ENCODE results near the gene ISG20L2.

Gene ISG20L2

GRCh38 chr1:156684227-156684782 is 44.3 kb downstream of the ISG20L2 start:
- DNase-seq: no peak

DNA sequence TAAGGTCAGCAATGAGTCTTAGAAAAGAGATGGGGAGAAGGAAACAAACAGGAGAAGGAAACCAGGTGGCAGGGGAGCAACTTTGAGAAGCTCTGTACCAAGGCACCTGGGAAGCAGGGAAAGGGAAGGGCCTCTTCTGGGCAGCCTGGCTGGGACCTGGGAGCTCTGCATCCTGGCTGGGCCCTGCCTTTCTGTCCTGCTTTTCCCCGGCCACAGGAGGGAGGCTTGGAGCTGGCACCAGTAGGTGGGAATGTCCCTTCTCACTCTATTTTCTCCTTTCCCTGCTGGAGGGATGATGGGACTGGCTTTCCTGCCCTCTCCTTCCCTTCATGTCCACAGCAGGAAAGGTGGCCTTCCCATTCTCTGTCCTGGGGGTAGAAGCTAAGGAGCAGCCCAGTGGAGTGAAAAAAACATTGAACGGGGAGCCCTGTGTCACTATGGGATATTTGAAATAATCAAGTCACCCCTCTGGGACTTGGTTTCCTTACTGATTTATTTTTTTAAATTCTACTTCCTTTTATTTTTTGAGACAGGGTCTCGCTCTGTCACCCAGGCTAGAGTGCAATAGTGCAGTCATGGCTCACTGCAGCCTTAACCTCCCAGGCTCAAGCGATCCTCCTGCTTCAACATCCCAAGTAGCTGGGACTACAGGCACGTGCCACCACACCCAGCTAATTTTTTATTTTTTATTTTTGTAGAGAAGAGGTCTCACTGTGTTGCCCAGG is 46.2 kb downstream of the ISG20L2 start:
- DNase-seq: no peak

- DNase-seq: no peak
Observed at GRCh38 chr1:156681196-156681960, 47.2 kb downstream of the ISG20L2 start.

- no peak for DNase-seq
Observed at GRCh38 chr1:156680056-156680455, 48.5 kb downstream of the ISG20L2 start.

DNA sequence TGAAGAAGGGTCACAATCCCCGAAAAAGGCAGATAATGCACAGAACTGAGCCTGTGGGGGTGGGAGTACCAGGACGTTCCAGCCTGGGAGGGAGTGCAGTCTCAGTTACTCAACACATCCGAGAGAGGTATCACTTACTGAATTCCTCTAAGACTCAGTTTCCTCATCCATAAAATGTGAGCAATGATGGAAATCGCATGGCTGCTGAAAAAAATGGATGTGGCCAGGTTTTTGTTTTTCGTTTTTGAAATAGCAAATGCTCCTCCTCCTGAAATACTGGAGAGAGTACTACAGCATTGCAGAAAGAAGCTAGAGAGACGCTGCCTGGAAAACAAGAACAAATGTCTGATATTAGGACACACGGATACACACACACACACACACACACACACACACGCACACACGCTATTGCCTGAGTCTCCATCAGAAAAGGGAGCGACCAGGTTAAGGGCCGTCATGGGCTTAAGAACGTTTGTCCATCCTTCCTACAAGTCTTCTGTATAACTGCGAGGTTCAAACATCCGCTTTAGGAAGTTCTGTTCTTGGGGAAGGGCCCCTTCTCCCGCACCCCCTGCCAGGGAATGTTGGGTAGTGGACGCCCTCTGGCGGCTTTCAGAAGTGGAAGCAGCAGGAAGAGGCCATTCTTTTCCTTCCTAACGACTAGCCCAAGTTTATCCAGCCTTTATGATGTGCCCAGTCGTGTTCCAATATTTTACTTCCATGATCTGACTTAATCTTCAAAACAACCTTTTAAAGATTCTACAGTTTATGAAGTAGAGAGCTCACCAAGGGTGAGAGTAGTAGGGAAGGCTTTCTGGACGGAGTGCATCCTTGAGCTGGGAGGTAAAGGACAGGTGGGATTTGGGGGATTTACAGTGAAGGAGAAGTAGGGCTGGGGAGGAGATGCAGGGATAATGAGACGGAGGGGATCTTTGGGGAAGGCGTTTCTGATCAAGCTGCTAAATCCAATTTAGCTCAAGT is 50.7 kb downstream of the ISG20L2 start:
- no peak for DNase-seq

DNA sequence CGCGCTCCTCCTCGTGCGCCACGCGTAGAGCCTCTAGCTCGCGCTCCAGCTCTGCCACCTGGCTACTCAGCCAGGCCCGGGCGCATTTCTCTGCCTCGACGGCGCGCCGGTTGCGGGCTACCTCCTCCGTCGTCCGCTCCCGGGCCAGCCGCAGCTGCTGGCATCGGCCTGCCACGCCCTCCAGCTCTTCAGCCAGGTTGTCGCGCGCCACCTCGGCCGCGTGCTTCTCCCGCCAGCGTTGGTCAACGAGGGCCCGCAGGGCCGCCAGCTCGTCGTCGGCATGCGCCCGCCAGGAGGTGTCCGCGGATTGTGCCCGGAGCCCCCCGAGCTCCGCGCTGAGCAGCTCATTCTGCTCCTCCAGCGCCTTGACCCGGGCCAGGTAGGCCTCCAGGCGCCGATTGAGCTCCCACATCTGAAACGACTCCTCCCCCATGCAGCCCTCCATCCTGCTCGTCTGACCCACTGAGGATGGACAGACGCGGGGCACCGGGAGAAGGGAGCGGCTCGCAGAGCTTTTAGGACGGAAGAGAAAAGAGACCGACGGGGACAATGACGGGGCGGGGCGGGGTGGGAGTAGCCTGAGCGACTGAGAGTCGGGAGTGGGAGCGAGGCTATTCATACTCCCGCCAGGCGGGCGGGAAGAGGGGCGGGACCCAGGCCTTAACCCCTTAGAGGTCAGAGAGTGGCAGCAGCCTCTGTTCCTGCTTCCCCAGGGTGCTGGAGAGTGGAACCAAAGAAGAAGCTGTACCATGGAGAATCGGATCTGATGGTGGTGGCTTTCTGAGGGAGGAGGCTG is 51.5 kb downstream of the ISG20L2 start, which contains the start of gene NES:
Gene NES, minus strand, starts transcription at position 588 of the 796 bp plus-strand sequence. Its CDS starts 143 bp downstream, at position 445.
- no peak for DNase-seq

- no peak for DNase-seq
Observed at GRCh38 chr1:156676114-156676819, 52.3 kb downstream of the ISG20L2 start.

DNA sequence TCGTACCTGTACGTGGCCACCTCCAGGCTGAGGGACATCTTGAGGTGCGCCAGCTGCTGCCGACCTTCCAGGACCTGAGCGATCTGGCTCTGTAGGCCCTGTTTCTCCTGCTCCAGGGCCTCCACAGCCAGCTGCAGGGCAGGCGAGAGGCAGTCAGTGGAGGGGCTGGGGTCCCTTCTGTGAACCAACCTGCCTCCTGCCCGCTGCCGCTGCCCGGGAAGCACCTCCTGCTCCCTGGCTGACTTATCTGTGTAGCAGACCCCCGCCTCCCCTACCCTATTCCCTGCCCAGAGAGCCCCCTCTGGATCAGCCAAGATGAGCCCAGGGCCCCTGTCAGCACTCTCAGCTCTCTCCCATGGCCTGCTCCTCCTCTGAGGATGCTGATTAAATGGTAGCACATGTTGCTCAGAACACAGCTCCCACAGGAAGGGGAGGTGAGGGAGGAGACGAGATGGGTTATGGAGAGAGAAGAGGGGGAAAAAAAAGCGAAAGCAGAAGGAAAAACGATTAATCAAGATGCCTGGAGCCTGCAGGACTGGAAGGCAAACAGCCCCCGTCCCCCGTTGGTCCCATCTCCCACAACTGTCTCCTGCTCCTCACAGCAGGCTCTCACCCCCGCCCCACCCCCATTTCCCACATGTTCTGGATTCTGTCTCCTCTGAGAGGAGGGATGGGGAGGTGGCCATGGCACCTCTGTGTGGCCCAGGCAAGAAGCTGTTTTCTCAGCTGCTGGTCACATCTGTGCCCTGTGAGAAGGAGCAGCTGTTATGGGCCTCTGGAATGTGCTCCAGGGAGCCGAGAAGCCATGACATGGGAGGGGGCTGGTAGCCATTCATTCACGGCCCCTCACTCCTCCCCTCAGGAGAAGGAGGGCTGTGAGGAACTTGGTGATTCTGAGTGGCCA is 53.1 kb downstream of the ISG20L2 start:
- no peak for DNase-seq

DNA sequence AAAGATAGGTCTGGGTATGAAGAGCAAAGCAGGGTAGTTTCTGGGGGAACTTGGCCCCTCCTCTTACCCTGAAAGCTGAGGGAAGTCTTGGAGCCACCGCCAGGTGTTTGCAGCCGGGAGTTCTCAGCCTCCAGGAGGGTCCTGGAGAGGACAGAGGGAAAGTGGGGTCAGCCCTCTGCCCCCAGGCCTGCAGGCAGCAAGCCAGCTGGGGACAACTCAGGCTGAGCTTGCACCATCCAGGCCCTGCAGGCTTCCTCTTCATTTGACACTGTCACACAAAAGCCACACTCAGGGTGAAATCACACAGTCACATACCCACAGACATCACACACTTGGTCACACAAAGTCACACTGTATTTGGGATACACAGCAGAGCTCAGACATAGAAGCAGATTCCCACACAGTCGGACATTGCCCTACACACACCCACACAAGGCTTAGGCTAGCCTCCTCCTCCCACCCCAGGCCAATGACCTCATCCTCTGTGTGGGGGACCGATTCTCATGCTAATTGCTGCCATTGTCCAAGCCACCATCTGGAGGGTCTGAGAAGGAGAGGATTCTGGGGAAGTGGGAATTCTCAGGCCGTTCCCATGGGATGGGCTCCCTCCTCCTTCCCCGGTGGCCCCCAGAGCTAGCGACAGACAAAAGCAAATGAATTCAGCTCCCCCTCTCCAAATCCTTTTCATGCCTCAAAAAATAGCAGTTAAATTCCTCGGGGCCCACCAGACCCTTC is 55.0 kb downstream of the ISG20L2 start:
- DNase-seq: no peak

All from NCI-H524 treated with DMSO at 0.1 percent for 48 hours (cell line).